Left ventricle myocardium inferior (tissue), 1 donor: ENCODE data around the gene RPUSD2. TPM values are rescaled to one million over a fixed set of nuclear protein-coding genes. Genes with fewer than 3 reads are reported as not detected.

Source experiments
- DNase-seq: peaks from one replicate; pipeline ENCODE4 v3.0.0-alpha.2; 2020
- H3K27ac ChIP-seq: fragments of 200-600 bp; replicated peaks from 2 replicates; pipeline ENCODE4 v1.8.0; 2021
- H3K27me3 ChIP-seq: fragments of 200-600 bp; 2 replicates; pipeline ENCODE4 v1.8.0; 2021; ENCODE audit warnings: low read depth
- H3K36me3 ChIP-seq: fragments of 200-600 bp; 2 replicates; pipeline ENCODE4 v1.8.0; 2021
- H3K4me1 ChIP-seq: fragments of 200-600 bp; 2 replicates; pipeline ENCODE4 v1.8.0; 2021
- H3K4me3 ChIP-seq: fragments of 200-600 bp; 2 replicates; pipeline ENCODE4 v1.8.0; 2021; ENCODE audit warnings: mild to moderate bottlenecking, moderate library complexity
- H3K9me3 ChIP-seq: fragments of 200-600 bp; replicated peaks from 2 replicates; pipeline ENCODE4 v1.8.0; 2021
- intact Hi-C: fragments of 100-400 bp; cut with micrococcal nuclease; formaldehyde crosslinking; loops from one replicate; pipeline ENCODE4 v1.11.0; 2022
- long read RNA-seq: library from polyadenylated mRNA; unstranded; transcript quantifications from one replicate; pipeline ENCODE4 v2.0.0, GENCODE V29; 2021
- total RNA-seq: library from RNA; stranded (reverse); fragmentation: NEBNext Ultra II Directional; extraction: Animal tissue kit (Norgen Biotek cat#: 25700); gene quantifications from one replicate; pipeline ENCODE4 v1.2.1, GENCODE V29; 2021
- TF ChIP-seq, protein P1 (sequence below): fragments of 200-600 bp; IDR thresholded peaks from 2 replicates; pipeline ENCODE4 v1.8.0; 2021; ENCODE audit warnings: antibody characterized with exemption, mild to moderate bottlenecking, borderline replicate concordance
- donor health status: DM: no; HTN: yes; CAD: no; lungs with severe emphysema.

The RPUSD2 gene, protein sequence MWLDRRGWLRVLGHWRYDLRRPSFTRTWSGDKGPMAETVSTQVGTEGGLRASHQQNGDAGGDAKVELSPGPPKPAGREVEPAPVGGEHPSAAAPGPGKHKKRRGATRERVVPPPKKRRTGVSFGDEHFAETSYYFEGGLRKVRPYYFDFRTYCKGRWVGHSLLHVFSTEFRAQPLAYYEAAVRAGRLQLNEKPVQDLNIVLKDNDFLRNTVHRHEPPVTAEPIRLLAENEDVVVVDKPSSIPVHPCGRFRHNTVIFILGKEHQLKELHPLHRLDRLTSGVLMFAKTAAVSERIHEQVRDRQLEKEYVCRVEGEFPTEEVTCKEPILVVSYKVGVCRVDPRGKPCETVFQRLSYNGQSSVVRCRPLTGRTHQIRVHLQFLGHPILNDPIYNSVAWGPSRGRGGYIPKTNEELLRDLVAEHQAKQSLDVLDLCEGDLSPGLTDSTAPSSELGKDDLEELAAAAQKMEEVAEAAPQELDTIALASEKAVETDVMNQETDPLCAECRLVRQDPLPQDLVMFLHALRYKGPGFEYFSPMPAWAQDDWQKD
- total RNA-seq = 12.0 TPM
- long read RNA-seq, transcript RPUSD2-201 (3 exons, 2,358 nt) = major isoform, 24 of 27 reads
- long read RNA-seq, partial matches to known transcripts = 1 of 27 reads
- long read RNA-seq, other reads (novel, unspliced or antisense) = 0 of 27 reads

DNA sequence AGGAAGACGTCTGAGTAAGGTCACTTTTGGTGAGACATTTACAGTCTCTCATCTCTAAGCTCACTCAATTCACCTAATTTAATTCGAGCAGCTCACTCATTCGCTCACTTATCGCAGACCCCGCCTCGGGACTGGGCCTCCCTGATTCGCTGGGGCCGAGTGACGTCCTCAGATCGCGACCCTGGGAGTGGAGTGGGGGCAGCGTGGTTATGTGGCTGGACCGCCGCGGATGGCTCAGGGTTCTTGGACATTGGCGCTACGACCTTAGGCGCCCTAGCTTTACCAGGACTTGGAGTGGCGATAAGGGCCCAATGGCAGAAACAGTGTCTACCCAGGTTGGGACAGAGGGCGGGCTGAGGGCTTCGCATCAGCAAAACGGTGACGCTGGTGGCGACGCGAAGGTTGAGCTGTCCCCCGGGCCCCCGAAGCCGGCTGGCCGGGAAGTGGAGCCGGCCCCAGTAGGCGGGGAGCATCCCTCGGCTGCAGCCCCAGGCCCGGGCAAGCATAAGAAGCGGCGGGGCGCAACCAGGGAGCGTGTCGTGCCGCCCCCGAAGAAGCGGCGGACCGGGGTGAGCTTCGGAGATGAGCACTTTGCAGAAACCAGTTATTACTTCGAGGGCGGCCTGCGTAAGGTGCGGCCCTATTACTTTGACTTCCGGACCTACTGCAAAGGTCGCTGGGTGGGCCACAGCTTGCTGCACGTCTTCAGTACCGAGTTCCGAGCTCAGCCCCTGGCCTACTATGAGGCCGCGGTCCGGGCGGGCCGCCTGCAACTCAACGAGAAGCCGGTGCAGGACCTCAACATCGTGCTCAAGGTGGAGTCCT is at the start of gene RPUSD2:
RPUSD2 (plus strand) TSS at position 171 of the 825 bp plus-strand sequence; CDS start at position 210, 39 bp downstream.
- peak; percentile 95 for DNase-seq
- H3K27me3 ChIP-seq = no peaks in the 10 kb centered on the region
- TF ChIP-seq, protein P1, sequence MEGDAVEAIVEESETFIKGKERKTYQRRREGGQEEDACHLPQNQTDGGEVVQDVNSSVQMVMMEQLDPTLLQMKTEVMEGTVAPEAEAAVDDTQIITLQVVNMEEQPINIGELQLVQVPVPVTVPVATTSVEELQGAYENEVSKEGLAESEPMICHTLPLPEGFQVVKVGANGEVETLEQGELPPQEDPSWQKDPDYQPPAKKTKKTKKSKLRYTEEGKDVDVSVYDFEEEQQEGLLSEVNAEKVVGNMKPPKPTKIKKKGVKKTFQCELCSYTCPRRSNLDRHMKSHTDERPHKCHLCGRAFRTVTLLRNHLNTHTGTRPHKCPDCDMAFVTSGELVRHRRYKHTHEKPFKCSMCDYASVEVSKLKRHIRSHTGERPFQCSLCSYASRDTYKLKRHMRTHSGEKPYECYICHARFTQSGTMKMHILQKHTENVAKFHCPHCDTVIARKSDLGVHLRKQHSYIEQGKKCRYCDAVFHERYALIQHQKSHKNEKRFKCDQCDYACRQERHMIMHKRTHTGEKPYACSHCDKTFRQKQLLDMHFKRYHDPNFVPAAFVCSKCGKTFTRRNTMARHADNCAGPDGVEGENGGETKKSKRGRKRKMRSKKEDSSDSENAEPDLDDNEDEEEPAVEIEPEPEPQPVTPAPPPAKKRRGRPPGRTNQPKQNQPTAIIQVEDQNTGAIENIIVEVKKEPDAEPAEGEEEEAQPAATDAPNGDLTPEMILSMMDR = no peak
- no peaks in the 10 kb centered on the region for H3K9me3 ChIP-seq
- peaks cover 29% of the 10 kb centered on the region for H3K36me3 ChIP-seq
- peak within 1 kb of the TSS; percentile 89 for H3K27ac ChIP-seq
- intact Hi-C loops = no loop called here
- peaks cover 36% of the 10 kb centered on the region for H3K4me1 ChIP-seq
- H3K4me3 ChIP-seq = peak within 1 kb of the TSS; percentile 99

DNA sequence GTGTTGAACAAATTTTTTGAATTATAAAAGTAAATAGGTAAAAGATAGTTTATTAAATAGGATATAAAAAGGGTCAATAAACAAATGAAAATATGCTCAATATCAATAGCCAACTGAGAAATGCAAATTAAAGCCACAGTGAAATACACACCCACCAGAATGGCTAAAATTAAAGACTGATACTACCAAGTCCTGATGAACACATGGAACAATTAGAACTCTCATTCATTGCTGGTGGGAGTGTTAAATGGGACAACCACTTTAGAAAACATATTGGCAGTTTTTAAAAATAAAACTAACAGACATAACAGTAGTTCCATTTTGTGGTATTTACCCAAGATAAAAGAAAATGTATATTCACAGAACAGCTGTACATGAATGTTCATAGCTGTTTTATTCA is 45.5 kb upstream of the RPUSD2 start:
- DNase-seq = no peak
- TF ChIP-seq, protein P1 = no peak
- H3K4me1 ChIP-seq = no peaks in the 10 kb centered on the region
- H3K9me3 ChIP-seq = no peaks in the 10 kb centered on the region
- H3K27me3 ChIP-seq = no peaks in the 10 kb centered on the region
- no peak overlapping the region for H3K27ac ChIP-seq
- no peak overlapping the region for H3K4me3 ChIP-seq
- no peaks in the 10 kb centered on the region for H3K36me3 ChIP-seq
- intact Hi-C loops = no loop called here

DNA sequence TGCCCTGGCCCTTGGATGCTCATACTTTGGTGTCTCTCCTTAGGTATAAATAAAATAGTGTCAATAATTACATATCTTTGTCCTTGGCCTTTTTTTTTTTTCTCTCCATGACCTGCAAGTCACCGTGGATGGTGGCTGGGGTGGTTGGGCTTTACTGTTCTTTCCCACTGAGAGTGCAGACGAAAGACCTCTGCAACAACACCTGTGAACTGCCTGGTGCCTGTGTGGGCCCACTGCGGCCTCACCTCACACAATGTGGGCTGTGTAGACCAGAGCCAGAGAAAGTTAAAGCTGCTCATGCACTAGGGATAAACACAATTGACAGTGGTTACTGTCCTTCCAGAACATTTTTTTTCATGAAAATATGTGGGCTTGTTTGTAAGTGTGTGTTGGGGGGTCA is 43.2 kb upstream of the RPUSD2 start:
- DNase-seq = no peak
- Histone ChIP-seq H3K27me3 (no peaks in the 10 kb centered on the region), H3K9me3 (no peaks in the 10 kb centered on the region), H3K4me3 (no peak overlapping the region), H3K36me3 (no peaks in the 10 kb centered on the region), H3K4me1 (no peaks in the 10 kb centered on the region), H3K27ac (no peak overlapping the region)
- intact Hi-C loops = no loop called here
- TF ChIP-seq, protein P1 = no peak

DNA sequence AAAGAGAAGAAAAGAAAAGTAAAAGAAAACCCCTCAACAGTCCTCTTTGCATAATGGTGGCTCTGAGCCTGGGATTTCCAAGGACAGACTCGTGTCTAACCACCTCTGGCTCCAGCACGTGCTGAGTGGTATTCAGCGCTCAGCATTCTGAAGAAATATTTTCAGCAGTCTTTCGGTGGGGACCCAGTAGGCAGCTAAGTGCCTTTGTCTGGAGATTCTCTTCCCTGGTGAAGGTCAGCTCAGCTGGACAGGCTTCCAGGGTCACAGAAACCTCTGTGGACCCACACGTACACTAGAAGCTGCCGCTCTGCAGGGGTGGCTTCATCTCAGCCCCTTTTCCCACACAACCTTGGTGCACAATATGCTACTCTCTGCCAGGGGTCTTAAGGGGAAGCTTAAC is 40.3 kb upstream of the RPUSD2 start:
- no peak overlapping the region for H3K27ac ChIP-seq
- intact Hi-C loops = no loop called here
- DNase-seq = no peak
- TF ChIP-seq, protein P1 = no peak
- H3K4me1 ChIP-seq = no peaks in the 10 kb centered on the region
- H3K36me3 ChIP-seq = no peaks in the 10 kb centered on the region
- H3K9me3 ChIP-seq = no peaks in the 10 kb centered on the region
- H3K4me3 ChIP-seq = no peak overlapping the region
- H3K27me3 ChIP-seq = no peaks in the 10 kb centered on the region

DNA sequence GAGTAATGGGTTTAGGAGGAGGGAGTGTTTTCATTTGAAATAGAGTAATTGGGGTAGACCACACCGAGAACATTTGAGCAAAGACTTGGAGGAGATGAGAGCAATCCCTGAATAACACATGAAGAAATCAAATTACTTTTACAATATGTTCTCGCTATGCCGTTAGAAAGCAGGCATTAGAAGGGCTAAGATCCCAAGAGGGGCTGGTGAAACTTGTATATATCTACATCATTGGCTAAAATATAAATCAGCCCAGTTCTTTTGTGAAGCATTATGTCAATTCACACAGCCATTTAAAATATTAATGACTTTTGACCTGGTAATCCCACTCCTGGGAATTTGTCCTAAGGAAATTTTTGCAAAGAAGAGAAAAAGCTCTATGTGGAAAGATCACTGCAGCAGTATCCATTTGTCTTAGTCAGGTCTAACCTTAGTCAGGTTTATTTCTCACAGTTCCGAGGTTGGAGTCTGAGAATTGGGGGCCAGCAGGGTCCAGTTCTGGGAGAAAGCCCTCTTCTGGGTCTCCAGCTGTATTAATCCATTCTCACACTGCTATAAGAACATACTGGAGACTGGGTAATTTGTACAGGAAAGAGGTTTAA is 35.2 kb upstream of the RPUSD2 start:
- Histone ChIP-seq H3K9me3 (no peaks in the 10 kb centered on the region), H3K4me3 (no peak overlapping the region), H3K4me1 (peaks cover 17% of the 10 kb centered on the region), H3K27me3 (no peaks in the 10 kb centered on the region), H3K27ac (no peak overlapping the region), H3K36me3 (no peaks in the 10 kb centered on the region)
- DNase-seq = no peak
- intact Hi-C loops = no loop called here
- TF ChIP-seq, protein P1 = no peak
